AG20443 (cell line): ENCODE measurements around the gene KRTAP1-5.
"Not testable (repeated sequence)": the region's sequence is repeated elsewhere in the genome, so short reads cannot be mapped to it uniquely, and the experiment has no call there.

ENCODE experiments used
- DNase-seq: peaks from one replicate; pipeline ENCODE4 v3.0.0; 2012; ENCODE audit warnings: low spot score, mixed read lengths

Gene KRTAP1-5

GRCh38 chr17:41026715-41027471, at the start of gene KRTAP1-5:
Gene KRTAP1-5 (minus strand): TSS chr17:41027208. CDS start chr17:41027155, 53 bp downstream.
- DNase-seq: peak; percentile 59

GRCh38 chr17:41076788-41077187, 49.8 kb upstream of the KRTAP1-5 start:
- DNase-seq: no peak

GRCh38 chr17:41073676-41074075, 46.7 kb upstream of the KRTAP1-5 start:
- DNase-seq: no peak

DNA sequence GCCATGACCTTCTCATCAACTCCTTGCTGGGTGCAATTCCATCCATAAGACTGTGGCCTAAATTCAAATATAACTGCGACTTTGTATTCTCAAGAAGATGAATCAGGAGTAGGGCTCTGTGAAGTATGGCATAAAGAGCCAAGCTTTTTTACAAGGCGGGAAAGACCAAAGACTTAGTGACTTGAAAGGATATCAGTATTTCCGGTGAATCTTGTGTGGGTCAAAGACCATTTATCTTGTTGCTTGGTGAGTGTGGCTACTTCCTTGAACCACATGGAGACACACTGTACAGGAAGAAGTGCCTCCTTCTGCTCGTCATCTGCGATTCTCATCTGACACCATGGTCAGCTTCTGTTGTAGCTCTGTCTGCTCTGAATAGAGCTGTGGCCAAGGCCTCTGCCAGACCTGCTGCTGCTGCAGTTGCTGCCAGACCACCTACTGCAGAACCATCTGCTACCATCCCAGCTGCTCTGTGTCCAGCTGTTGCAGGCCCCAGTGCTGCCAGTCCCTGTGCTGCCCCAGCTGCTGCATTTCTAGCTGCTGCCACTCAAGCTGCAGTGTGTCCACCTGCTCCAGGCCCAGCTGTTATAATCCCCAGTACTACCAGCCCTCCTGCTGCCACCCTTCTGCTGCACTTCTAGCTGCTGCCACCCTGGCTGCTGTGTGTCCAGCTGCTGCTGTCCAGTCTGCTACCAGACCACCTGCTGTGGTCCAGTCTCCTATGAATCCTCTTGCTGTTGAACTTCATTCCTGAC, 44.8 kb upstream of the KRTAP1-5 start:
- no peak for DNase-seq

DNA sequence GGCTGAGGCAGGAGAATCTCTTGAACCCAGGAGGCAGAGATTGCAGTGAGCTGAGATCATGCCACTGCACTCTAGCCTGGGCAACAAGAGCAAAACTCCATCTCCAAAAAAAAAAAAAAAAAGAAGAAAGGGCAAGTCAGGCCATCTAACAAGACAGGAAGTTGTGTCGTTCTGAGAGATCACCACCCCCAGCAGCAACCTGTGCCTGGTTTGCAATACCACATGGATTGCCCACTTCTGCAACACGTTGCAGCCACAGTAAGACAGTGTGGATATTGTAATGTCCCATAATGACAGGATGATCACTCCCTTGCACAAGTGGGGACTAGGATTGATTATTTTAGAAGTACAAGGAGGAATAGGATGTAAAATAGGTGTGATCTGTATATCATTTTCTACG, 42.0 kb upstream of the KRTAP1-5 start:
- DNase-seq: no peak

DNA sequence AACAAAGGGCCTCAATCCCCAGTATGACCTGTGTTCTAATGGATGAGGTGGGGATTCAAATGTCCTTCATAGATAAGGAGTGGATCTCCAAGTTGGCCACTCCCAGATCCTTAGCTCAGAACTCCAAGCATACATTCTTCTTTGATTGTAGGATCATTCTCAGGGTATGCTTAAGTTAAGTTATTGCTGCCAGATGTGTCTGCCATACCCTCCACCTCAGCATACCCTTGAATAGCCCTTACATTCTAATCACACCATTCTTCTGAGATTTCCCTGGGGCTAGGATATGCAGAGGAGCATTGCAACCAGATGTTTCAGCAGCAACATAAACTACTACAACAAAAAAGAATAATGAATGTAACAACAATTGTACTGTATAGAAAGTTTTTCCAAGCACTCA, 40.3 kb upstream of the KRTAP1-5 start:
- no peak for DNase-seq

DNA sequence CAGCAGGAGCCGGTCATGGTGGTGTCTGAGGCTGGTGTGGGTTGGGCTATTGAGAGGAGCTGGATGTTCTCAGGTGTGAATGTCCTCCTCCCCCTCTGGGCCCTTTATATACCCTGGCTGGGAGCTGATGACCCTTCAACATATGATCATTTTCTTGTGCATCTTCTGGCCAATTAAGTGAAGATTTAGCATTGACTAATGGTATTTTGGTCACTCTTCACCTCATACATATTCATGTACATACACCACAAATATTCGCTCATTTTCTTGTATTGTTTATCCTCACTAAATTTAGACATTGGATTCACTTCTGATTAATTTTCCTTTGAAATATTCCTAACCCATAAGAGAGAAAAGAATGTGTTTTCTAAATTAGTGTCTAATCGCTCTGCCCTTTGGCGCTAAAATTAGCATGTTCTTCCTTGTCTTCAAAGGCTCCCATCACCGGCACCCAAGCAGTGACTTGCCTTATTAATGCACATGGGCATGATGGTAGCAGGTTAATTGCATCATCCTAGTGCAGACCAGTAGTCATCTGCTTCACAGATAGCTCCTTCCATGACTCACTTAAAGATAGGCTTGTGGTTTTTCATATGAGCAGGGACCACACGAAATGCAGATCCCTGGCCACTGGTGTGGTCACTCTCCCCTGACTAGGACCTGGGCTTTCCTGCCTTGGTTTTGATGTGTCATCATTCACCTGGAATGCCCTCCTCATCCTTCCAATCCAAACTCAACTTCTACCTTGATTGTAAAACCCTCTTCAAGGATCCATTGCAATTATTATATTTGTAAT, 39.0 kb upstream of the KRTAP1-5 start, which contains the start of gene KRTAP2-4:
KRTAP2-4 (minus strand) TSS at position 51 of the 796 bp plus-strand sequence; CDS start at position 17, 34 bp downstream.
- peak; percentile 68 for DNase-seq

- not testable (repeated sequence) for DNase-seq
Observed at GRCh38 chr17:41065016-41065689, 38.1 kb upstream of the KRTAP1-5 start.

DNA sequence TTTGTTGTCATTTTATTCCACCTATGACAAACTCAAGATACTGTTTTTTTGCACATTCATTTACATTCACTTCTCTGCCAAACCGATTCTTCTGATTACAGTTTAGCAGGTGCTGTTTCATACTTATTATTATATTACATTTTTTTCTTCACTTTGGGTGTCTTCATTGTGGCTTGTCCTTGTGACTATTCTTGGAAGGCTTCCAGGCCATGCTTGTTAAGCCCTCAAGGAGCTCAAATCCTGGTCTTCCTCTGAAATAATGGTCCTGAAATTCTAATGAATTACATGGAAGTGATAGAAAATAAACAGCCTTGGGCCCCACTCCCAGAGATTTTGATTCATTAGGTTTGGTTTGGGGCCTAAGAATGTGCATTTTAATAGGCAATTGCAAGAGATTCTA, 37.3 kb upstream of the KRTAP1-5 start:
- DNase-seq: no peak

DNA sequence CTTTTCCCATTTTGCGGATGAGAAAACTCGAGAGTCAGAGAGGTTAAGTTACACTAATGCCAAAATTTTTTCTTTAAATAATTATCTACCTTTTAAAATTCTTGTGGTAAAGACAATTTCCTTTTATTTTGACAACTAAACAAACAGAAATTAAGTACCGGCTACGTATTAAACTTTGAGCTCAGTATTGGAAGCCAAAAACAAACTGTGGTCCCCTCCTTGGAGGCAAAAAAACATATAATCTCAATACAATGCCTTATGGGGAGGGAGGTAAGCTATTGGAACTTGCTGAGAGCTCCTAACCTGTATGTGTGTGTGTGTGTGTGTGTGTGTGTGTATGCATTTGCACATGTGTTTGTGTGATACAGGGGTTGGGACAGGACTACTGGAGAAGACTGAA, 36.4 kb upstream of the KRTAP1-5 start:
- DNase-seq: no peak

DNA sequence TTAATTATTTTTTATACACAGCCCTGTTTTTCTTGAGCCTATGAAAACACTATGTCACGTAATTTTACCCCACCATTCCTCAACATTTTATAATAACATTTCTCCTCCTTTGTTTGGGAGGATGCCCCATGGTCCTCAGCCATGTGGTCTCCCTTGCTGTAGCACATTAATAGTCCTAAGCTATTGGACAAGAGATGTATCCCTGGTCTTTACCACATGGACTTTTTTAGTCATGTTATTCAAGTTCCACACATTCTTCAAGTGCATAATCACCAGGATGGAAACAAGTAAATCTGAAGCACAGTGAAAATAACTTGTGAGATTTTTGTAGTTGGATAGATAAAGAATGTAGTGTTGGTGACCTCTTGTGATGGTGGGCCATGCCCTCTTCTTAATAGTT, 35.0 kb upstream of the KRTAP1-5 start:
- DNase-seq: peak; percentile 70

GRCh38 chr17:41060052-41060604, 33.1 kb upstream of the KRTAP1-5 start, which contains the start of gene KRTAP2-3:
Gene KRTAP2-3 (minus strand): TSS chr17:41060114. CDS start chr17:41060050, 64 bp downstream.
- DNase-seq: peak; percentile 71

GRCh38 chr17:41059276-41060051, 32.5 kb upstream of the KRTAP1-5 start:
- DNase-seq: peak; percentile 61

DNA sequence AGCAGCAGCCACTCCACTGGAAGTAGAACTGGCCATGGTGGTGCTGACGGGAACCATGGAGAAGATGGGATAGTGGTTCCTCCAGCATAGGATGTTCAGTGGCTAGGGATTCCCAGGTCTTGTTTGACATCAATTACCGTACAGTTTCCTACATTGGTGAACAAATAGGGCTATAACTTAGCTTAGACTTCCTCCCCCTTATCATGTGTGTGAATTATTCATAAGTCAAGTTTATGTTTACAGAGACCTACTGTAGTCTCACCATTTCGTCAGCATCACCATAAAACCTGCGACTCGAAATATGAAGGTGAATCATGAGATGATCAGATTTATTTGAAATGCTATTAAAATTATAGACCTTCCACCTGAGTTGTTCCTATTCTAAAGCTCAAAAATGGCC, 31.7 kb upstream of the KRTAP1-5 start:
- no peak for DNase-seq

DNA sequence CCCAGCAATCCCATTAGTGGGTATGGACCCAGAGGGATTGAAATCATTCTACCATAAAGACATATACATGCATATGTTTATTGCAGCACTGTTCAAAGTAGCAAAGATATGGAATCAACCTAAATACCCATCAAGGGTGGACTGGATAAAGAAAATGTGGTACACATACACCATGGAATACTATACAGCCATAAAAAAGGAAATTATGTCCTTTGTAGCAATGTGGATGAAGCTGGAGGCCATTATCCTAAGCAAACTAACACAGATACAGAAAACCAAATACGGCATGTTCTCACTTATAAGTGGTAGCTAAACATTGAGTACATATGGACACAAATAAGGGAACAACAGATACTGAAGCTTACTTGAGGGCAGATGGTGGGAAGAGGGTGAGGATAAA, 30.5 kb upstream of the KRTAP1-5 start:
- no peak for DNase-seq

GRCh38 chr17:41055130-41055529, 28.1 kb upstream of the KRTAP1-5 start, which contains the start of gene KRTAP2-2:
Gene KRTAP2-2 (minus strand): TSS chr17:41055230. CDS start chr17:41055211, 19 bp downstream.
- DNase-seq: not testable (repeated sequence)

DNA sequence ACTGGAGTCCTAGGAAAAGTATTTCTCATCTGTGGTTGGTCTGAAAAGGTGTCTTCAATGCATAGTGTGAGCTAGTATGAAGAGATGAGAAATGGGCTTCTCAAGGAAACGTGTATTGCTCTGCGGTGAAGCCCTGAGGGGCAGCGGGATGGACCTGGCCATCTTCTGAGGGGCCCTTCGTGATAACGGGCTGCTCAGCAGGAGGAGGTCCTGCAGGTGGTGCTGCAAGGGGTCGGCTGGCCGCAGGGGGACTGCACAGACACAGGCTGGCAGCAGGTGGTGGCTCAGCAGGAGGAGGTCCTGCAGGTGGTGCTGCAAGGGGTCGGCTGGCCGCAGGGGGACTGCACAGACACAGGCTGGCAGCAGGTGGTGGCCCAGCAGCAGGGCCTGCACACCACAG, 27.5 kb upstream of the KRTAP1-5 start:
- not testable (repeated sequence) for DNase-seq

GRCh38 chr17:41054025-41054424, 27.0 kb upstream of the KRTAP1-5 start:
- DNase-seq: no peak

- DNase-seq: no peak
Observed at GRCh38 chr17:41052566-41052965, 25.6 kb upstream of the KRTAP1-5 start.

DNA sequence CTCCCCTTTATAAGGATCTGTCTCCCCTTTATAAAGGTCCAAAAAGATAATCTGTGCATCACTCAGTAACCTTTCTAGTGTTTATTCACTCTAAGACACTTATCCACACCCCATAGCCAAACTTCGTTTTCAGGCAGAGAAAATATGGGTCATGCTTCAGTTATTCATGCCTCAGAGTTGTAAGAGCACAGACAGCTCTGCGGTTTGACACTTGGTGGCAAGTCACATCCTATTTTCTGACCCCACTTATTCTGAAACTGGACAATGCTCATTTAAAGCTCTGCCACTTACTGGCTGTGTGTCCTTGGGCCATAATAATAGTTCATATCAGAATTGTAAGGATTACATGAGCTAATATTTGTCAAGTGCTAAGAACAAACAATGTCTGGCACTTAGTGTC, 22.1 kb upstream of the KRTAP1-5 start:
- DNase-seq: peak; percentile 67
